ENCODE measurements around the gene CA12. TPM values are rescaled to one million over a fixed set of nuclear protein-coding genes. Genes with fewer than 3 reads are reported as not detected.

CA12 gene
- polyA plus RNA-seq, 4 donors = 6.8 to 138 (median 122) TPM

DNA sequence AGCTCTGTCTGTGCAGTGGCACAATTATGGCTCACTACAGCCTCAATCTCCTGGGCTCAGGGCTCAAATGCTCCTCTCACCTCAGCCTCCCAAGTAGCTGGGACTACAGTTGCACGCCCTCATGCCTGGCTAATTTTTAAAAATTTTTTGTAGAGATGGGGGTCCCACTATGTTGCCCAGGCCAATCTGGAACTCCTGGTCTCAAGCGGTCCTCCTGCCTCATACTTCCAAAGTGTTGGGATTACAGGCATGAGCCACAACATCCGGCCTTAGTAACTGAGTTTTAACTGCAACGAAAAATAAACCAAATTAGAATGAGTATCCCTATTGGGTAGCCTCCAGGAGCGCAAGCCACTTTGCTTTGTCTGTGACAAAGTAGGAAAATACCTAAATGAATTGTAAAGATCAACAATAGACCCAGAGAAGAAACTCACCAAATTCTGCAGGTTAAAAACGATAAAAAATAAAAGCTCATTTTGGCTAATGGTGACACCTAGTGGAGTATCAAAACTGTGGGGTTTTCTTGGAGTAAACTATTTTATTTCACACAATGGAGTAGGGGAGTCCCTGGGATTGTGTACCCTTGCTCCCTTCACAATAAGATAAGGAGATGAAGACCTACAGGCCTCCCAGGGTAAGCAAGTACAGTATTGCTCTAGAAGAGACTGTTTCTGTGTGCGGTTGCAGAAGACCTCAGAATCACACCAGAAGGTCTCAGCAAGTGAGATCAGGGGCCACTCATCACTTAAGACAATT, 21.0 kb upstream of the CA12 start:
- no peak for DNase-seq (ENCODE audit: low read depth in 4 of 4, low spot score in 3 of 4)

DNA sequence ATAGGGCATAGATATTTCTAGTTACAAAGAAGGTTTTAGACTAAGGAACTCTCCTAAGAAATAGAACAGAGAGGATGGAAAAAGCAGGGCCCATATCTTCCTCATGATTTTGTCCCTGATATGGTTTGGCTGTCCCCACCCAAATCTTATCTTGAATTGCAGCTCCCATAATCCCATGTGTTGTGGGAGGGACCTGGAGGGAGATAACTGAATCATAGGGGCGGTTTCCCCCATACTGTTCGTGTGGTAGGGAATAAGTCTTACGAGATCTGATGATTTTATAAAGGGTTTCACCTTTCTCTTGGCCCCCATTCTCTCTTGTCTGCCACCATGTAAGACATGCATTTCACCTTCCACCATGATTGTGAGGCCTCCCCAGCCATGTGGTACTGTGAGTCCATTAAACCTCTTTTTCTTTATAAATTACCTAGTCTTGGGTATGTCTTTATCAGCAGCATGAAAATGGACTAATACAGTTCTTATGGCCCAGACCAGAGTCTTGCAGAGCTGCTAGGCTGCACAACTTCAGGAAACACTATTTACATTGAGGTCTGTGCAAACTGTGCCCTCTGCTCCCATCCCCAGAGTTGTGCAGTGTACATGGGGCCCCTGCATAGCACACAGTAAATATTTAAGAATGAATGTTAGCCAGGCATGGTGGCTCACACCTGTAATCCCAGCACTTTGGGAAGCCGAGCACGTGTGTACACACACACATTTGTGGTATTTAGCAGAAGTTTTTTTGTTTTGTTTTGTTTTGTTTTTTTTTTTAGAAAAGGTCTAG, 20.3 kb upstream of the CA12 start:
- no peak for DNase-seq (ENCODE audit: low read depth in 4 of 4, low spot score in 3 of 4)

DNA sequence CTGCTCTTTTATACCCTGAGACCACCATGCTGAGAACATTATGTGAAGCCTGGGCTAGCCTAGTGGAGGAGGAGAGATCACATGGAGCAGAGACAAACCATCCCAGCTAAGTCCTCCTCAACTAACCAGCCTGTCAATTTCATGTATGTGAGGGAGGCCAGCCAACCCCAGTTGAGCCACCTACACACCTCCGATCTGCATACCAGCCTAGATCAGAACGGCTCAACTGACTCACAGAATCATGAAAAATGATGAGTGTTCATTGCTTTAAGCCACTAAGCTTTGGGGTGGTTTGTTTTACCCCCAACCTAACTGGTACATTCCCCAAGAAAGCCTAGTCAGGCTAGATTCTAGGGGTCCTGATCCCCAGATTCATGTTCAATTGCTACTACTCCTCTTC, 19.4 kb upstream of the CA12 start:
- DNase-seq (ENCODE audit: low read depth in 4 of 4, low spot score in 3 of 4) = no peak

DNA sequence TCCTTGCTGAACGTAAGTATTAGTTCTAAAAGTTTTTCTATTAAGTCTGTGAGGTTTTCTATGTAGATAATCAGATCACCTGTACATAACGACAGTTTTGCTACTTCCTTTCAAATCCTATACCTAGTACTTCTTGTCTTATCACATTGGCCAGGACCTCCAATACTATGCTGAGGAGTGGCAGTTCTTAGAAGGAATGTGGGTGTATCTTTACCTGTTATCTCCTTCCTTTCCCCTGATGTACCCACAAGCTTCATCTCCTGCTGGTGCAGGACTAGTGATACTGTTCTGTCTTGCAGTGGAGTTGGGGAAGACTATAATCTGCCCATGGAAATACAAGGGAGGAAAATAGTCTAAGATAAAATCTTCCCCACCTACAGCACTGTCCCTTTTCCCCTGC, 16.8 kb upstream of the CA12 start:
- no peak for DNase-seq (ENCODE audit: low read depth in 4 of 4, low spot score in 3 of 4)

DNA sequence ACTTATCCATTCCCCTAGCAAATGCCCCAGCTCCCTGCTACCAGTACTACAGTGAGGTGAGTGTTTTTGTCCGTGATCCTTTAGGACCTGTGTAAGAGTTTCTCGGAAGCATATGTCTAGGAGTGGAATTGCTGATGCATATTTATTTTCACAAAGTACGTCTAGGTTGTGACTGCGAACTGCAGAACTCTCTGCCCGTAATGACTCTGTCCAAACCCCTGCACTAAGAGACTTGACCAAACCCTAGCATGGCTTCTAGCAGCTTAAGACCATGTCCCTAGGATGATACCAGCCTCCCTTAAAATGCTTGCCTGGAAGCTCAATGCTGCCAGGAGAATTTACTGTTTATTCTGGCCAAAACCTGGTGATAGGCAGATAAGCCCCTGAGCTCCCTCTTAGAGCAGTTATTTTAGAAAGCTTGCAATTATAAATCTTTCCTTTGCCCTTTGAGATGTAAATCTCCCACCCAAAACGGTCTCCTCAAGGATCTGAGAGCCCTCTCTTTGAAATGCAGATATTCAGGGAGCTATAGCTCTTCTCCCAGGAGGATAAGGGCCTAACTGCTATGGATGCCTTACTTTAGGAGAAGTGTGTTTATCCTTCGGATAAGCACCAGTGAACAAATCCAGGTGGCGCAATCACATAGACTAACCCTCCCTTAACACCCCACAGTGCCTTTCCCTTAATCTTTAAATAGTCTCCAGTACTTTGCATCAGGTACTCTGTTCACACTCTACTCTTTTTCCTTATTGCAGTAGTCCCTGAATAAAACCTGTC, 14.7 kb upstream of the CA12 start:
- no peak for DNase-seq (ENCODE audit: low read depth in 4 of 4, low spot score in 3 of 4)

DNA sequence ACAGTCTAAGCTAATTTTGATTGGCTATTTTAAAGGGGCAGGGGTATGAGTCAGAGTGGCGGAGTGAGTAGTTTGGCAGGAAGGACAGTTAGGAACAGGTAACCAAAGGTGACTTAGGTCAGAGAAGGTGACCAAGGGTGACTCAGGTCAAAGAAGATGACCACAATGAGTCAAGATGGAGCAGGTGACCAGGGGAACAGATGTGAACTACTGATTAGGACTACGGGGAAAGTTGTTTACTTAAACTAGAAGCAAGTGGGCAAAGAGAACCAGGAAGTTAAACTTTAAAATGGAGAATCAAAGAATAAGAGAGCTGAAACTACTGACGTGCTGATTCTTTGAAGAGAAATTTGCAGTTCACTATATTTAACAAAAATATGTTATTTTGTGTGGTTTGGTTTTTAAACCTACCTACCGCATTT, 14.1 kb upstream of the CA12 start:
- DNase-seq (ENCODE audit: low read depth in 4 of 4, low spot score in 3 of 4) = no peak

DNA sequence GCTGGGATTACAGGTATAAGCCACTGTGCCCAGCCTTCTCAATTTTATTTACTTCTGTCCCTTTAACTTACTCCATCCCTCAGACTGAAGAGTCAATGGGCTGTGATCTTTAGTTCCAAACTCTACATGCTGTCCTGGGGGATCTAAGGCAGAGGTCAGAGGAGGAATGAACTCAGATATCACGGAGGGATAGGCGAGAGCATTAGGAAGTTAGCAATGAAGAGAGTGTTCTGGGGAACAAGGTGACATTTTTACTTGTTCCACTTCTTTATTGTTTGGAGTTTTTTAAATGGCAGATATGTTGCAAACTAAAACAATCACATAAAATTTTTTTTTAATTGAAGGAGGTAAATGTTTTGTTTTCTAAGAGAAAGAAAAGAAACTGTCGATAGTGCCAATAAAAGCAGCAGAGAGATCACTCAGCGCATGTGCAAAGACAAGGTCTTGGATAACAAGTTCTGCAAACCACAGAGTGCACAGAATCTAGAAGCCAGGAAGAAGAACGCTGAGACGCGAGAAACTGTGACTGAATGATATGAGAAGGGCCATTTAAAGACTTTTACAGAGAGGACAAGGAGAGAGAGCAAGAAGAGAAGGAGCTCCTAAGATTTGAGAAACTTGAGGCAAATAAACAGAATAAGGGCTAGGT, 10.8 kb upstream of the CA12 start:
- no peak for DNase-seq (ENCODE audit: low read depth in 4 of 4, low spot score in 3 of 4)

DNA sequence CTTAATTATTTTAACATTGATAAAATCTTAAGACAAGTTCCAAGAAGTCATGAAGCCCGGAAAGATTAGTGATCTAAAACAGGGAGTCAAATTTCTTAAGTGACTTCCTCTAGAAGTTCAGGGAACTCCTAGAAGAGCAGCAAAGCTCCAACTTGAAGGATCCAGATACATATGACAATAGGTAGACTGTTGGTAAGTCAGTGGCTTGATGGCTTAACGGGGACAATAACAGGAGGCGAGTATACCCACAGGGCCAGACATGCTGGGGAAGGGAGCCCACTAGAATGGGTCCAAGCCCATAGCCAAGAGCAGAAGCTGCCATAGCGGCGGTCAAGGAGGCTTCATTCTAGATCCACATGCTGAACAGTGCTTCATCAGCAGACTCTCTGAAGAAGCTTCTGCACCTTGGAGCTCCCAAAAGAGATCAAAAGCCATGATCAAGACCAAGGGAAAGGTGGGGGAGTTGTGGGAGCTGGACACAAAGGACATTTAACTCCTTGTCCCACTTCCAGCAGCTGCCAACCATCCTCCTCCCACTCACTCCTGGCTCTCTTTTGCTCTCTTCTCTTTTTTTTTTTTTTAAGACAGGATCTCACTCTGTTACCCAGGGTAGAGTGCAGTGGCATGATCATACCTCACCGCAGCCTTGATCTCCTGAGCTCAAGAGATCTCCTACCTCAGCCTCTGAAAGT, 10.2 kb upstream of the CA12 start:
- DNase-seq (ENCODE audit: low read depth in 4 of 4, low spot score in 3 of 4) = no peak

DNA sequence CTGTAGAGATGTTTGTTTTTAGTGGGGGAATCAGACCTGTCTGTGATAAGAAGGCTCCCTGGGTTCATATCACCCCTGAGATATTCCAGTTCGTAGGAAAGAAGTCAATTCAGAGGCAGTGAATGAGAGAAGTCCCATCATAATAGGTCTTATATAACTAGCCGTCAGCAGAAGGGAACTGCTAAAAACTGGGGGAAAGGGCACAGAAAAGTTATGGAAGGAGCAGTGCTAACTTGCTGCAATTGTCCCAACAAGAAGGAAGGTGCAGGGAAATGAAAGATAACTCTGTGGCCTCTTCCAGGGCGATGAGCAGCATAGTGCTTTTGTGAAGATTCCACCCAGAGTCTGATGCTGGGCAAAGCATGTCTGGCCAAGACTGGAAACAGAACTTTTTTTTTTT, 9.0 kb upstream of the CA12 start:
- no peak for DNase-seq (ENCODE audit: low read depth in 4 of 4, low spot score in 3 of 4)

DNA sequence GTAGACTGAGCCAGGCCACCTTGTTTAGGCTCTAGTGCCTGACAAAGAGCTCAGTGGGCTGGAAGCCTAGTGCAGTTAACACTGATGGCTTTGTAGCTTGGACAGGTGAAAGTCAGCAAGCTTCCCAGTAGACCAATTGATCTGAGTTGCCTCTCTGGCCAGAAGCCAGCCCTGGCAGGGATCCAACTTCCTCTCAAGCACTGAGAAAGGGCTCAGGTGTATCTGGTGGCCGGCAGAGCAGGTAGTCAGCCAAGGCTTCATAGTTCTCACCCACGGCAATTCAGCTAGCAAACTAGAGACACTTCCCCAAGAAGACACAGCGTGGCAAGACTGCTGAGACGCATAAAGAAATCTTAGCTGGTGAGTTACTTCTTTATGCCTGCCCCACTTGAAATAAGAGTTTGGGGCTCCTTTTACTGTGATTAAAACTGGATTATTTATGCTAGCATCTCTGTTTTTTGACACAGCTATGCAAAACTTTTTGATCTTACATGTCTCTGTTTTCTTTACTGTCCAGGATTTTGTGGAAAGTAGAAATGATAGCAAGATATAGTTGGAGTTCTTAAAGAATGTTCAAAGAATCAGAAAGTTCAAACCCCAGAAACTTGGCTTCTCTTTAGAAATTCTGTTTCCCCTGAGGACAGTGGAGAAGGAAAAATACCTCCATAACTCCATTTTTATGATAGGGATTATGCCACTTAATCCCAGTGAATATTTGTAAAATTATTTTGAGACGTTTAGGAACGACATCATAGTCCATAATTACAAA, 8.4 kb upstream of the CA12 start:
- no peak for DNase-seq (ENCODE audit: low read depth in 4 of 4, low spot score in 3 of 4)

DNA sequence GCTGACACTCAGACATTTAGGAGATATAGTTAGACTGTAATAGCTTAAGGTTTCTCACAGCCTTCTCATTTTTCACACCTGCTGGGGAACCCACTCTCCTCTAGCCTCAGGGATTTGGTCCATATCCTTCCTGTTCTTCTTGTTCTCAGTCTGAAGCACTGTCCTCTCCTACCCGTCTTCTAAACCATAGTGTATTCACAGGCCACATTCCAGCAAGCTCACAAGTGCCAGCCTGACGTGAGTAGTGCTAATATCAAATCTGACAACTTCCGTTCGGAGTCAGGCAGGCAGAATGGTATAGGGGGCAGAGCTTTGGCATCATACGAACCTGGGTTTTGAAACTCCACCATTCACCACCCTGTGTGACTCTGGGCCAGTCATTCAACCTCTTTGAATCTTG, 6.9 kb upstream of the CA12 start:
- DNase-seq (ENCODE audit: low read depth in 4 of 4, low spot score in 3 of 4) = no peak

DNA sequence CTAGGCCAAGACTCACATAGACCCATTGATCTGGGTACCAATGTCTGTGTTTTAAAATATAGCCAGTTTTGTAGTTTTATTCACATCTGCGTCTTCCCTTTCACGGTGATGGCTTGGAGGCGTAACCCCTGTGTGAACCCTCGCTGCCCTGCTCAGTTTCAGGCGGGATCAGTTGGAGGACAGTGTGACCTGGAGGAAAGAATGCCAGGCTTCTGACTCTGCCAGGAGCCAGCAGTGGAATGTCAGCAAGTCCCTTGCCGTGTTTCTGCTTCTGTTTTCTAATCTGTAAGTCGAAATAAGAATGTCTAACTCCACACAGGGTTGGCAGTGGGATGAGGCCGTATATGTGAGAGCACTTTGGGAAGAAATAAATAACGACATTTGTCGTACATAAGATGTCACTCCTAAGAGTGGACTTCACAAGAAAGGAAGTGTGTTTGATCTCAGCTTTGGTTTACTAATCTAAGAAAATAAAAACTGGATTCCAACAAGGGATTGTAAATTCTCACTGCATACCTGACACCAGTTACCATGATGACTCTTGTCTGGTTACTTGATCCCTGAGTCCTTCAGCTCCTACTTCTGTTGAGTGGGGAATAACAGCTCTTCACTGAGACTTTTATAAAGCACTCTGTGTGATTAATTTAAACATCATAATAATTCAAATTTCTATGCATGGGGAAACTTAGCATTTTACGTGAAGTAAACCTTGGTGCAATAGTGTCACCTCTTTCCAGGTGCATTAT, 6.3 kb upstream of the CA12 start:
- DNase-seq (ENCODE audit: low read depth in 4 of 4, low spot score in 3 of 4) = no peak

DNA sequence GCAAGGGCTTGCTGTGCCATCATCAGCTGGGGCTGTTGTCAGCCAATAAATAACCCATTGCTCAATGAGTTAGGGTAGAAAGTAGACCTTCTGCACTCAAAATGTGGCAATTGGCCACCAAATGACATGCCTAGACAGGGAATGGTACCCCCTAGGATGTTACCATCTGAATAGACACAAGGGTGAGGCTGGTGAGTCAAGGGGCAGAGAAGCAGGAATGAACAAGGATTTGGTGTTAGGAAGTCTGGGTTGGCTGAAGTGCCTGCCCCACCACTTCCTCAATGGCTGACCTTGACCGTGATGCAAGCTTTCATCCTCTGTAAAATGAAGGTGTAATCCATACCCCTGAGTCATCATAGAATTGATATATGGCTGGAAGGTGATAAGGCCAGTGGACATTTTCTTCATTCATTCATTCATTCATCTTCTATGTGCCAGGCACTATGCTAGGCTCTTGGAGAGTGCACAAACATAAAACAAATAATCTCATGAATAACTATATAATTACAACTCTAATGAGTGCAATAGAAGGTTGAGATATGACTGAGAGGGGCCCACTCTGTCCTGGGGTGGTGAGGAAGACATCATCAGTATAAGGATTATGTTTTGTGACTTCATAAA, 4.4 kb upstream of the CA12 start:
- no peak for DNase-seq (ENCODE audit: low read depth in 4 of 4, low spot score in 3 of 4)

DNA sequence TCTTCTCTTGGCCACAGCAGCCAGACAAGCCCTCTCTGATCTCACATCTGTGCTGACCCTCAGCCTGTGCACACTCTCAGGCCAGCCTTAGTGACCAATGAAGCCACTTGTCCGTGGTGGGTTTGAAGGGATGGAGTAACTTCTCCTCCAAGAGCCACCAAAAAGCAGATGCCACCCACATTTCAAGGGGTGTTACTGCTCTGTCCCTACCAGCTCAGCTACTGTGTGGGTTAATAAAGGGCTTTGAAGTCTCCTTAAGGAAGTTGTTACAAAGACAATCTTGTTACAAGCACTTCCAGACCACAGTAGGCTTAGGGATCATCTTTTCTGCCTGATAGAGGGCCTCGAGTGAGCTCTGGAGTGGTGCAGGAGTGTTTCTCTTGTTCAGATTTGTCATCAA, 3.3 kb upstream of the CA12 start:
- DNase-seq (ENCODE audit: low read depth in 4 of 4, low spot score in 3 of 4) = no peak

DNA sequence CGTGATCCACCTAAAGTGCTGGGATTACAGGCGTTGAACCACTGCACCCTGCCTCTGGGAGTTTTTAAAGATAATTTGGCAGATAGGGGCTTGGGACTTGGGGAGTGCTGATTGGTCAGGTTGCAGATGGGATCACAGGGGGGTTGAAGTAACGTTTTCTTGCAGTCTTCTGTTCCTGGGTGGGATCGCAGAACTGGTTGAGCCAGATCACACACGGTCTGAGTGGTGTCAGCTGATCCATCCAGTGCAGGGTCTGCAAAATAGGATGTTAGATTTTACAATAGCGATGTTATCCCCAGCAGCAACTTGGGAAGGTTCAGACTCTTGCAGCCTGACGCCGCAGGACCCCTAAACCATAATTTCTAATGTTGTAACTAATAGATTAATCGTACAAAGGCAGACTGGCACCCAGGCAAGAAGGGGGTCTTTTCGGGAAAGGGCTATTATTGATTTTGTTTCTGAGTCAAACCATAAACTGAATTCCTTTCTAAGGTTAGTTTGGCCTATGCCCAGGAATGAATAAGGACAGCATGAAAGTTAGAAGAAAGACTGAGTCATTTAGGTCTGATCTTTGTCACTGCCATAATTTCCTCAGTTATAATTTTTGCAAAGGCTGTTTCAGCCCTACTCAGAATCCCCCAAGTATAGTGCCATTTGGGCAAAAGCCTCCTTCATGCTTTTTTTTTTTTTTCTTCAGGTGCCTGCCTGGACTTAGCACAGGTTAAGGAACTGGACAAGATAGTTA, 1.5 kb upstream of the CA12 start:
- no peak for DNase-seq (ENCODE audit: low read depth in 4 of 4, low spot score in 3 of 4)

DNA sequence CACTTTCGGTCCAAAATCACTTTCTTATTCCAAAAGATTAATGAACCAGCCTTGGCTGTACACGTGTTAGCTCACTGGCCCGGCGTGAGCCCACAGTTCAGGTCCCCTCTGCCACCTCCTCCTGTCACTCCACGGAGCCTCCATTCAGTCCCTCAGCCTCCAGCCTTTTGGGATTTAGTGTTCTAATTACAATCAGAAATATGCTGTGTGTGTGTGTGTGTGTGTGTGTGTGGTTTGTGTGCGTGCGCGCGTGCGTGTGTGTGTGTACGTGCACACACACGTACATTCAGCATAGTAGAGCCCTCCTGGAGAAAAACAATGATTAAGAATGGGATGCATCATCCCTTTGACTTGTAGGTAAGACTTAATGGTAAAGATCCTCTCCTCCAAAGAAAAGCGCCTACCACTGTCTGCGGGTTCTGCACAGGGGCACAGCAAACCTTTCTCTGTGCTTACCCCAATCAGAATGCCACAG, 801 bp downstream of the CA12 start:
- DNase-seq (ENCODE audit: low read depth in 4 of 4, low spot score in 3 of 4) = no peak

DNA sequence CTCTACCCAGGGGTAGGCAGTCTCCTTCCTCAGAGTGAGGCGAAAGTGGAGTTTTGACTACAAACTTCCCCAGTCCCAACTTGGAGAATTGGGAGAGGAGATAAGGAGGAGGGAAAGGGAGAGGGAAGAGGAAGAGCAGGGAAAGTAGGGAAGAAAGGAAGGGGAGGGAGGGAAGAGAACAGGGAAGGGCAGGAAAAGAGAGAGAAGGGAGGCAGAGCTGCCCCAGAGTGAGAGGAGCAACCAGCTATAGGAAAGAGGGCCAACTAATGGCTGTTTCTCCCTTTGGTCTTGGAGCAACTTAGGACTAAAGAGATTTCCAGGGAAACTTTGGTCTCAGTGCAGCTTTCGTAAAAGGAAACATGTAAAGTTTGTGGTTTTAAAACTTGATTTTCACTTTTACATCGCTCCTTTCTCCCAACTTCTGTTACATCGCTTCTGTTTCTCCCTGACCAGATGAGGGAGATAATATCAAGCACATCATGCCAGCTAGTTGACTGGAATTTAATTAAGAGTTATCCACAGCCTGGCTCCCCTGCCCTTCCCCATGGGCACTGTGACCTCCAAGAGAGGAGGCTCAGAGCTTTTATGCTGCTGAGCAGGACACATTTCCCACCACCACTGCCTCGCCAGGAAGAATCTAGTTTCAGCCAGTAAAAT, 1.4 kb downstream of the CA12 start:
- DNase-seq (ENCODE audit: low read depth in 4 of 4, low spot score in 3 of 4) = no peak

All from left renal pelvis (tissue), 4 donors.